HFFc6 (cell line): ENCODE measurements around the gene LPIN2. TPM values are rescaled to one million over a fixed set of nuclear protein-coding genes. Genes with fewer than 3 reads are reported as not detected.

Experiments used
- DNase-seq: peaks from one replicate; pipeline ENCODE4 v3.0.0-alpha.2; 2018
- H3K27ac Mint-ChIP-seq: 2 replicates; pipeline ENCODE4 v1.8.0; 2020; ENCODE audit warnings: mild to moderate bottlenecking, mixed read lengths
- H3K27me3 Mint-ChIP-seq: 2 replicates; pipeline ENCODE4 v1.8.0; 2021; ENCODE audit warnings: mild to moderate bottlenecking, moderate library complexity, mixed read lengths; ENCODE audit not compliant: insufficient read depth
- H3K36me3 Mint-ChIP-seq: 2 replicates; pipeline ENCODE4 v1.8.0; 2021; ENCODE audit warnings: low read depth, mixed read lengths
- H3K4me1 Mint-ChIP-seq: 2 replicates; pipeline ENCODE4 v1.8.0; 2020; ENCODE audit warnings: low read depth, mixed read lengths
- H3K4me3 Mint-ChIP-seq: 2 replicates; pipeline ENCODE4 v1.8.0; 2020; ENCODE audit warnings: mild to moderate bottlenecking, moderate library complexity, mixed read lengths
- H3K9me3 Mint-ChIP-seq: 2 replicates; pipeline ENCODE4 v1.8.0; 2020; ENCODE audit warnings: mild to moderate bottlenecking, mixed read lengths
- total RNA-seq, 6 experiments: library from RNA; stranded (reverse); fragmentation: NEBNext Ultra II Directional; extraction: Animal tissue kit (Norgen Biotek cat#: 25700); gene quantifications; 2 replicates in 1 of 6; 3 replicates in 5 of 6; pipeline ENCODE4 v1.2.3, GENCODE V29; 2021
- TF ChIP-seq, protein P1 (sequence below): fragments of 200-600 bp; sonication (generic); IDR thresholded peaks from 2 replicates; pipeline ENCODE4 v1.5.0; 2021; ENCODE audit warnings: antibody characterized with exemption, mild to moderate bottlenecking

LPIN2 gene
- total RNA-seq, 6 experiments from 2014 or later: 24.6 to 27.7 (median 26.3) TPM

- Mint-ChIP-seq H3K4me3 (no peak overlapping the region), H3K27ac (no peak overlapping the region), H3K9me3 (no peaks in the 10 kb centered on the region), H3K27me3 (no peaks in the 10 kb centered on the region; the same call in 1 of the 2 replicates), H3K36me3 (no peaks in the 10 kb centered on the region), H3K4me1 (peaks cover 7% of the 10 kb centered on the region)
- DNase-seq: no peak
- TF ChIP-seq, protein P1, sequence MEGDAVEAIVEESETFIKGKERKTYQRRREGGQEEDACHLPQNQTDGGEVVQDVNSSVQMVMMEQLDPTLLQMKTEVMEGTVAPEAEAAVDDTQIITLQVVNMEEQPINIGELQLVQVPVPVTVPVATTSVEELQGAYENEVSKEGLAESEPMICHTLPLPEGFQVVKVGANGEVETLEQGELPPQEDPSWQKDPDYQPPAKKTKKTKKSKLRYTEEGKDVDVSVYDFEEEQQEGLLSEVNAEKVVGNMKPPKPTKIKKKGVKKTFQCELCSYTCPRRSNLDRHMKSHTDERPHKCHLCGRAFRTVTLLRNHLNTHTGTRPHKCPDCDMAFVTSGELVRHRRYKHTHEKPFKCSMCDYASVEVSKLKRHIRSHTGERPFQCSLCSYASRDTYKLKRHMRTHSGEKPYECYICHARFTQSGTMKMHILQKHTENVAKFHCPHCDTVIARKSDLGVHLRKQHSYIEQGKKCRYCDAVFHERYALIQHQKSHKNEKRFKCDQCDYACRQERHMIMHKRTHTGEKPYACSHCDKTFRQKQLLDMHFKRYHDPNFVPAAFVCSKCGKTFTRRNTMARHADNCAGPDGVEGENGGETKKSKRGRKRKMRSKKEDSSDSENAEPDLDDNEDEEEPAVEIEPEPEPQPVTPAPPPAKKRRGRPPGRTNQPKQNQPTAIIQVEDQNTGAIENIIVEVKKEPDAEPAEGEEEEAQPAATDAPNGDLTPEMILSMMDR: no peak
Measured at GRCh38 chr18:3041843-3042242, 28.9 kb upstream of the LPIN2 start.

DNA sequence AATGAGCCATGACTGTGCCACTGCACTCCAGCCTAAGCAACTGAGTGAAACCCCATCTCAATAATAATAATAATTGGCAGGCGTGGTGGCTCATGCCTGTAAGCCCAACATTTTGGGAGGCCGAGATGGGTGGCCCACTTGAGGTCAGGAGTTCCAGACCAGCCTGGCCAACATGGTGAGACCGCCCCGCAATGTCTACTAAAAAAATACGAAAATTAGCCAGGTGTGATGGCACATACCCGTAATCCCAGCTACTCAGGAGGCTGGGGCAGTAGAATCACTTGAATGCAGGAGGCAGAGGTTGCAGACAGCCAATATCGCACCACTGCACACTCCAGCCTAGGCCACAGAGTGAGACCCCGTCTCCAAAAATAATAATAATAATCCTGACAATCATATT is 27.9 kb upstream of the LPIN2 start:
- H3K9me3 Mint-ChIP-seq: no peaks in the 10 kb centered on the region
- DNase-seq: no peak
- no peaks in the 10 kb centered on the region; the same call in 1 of the 2 replicates for H3K27me3 Mint-ChIP-seq
- peaks cover 7% of the 10 kb centered on the region for H3K4me1 Mint-ChIP-seq
- TF ChIP-seq, protein P1: no peak
- H3K4me3 Mint-ChIP-seq: no peak overlapping the region
- H3K36me3 Mint-ChIP-seq: no peaks in the 10 kb centered on the region
- no peak overlapping the region for H3K27ac Mint-ChIP-seq

- no peak overlapping the region for H3K27ac Mint-ChIP-seq
- peaks cover 7% of the 10 kb centered on the region for H3K4me1 Mint-ChIP-seq
- no peaks in the 10 kb centered on the region for H3K9me3 Mint-ChIP-seq
- no peak overlapping the region for H3K4me3 Mint-ChIP-seq
- DNase-seq: no peak
- H3K27me3 Mint-ChIP-seq: no peaks in the 10 kb centered on the region; the same call in 1 of the 2 replicates
- no peaks in the 10 kb centered on the region for H3K36me3 Mint-ChIP-seq
- TF ChIP-seq, protein P1: no peak
Measured at GRCh38 chr18:3040173-3040572, 27.2 kb upstream of the LPIN2 start.

DNA sequence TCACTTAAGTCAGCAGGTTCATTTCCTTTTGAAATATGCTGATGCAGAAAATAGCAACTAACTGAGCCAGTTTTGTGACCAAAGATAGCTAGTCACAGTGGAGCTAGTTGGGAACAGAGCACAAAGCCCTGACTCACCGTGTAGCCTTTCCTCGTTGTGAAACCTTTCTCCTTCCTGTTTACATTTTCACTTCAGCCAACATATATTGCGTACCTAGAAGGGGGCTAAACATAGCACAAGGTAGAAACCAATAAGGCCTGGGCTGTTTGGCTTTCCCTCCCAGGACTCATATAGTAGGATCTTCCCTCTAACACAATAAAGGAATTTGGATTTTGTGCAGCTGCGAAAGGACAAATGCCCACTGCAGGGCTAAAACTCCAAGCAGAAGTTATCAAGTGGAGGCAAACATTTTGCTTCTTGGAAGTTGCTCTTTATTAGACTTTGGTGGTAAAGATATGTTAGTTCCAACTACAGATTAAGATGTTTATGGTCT is 24.5 kb upstream of the LPIN2 start:
- H3K9me3 Mint-ChIP-seq: no peaks in the 10 kb centered on the region
- H3K36me3 Mint-ChIP-seq: no peaks in the 10 kb centered on the region
- TF ChIP-seq, protein P1: no peak
- H3K27me3 Mint-ChIP-seq: no peaks in the 10 kb centered on the region; the same call in 1 of the 2 replicates
- DNase-seq: peak; percentile 61
- H3K4me3 Mint-ChIP-seq: 0 out of 2 replicates have a peak overlapping the region, but pooled peaks have one; percentile 1
- peaks cover 7% of the 10 kb centered on the region for H3K4me1 Mint-ChIP-seq
- H3K27ac Mint-ChIP-seq: peak overlapping the region; percentile 12

- H3K36me3 Mint-ChIP-seq: no peaks in the 10 kb centered on the region
- no peak overlapping the region for H3K4me3 Mint-ChIP-seq
- TF ChIP-seq, protein P1: no peak
- DNase-seq: no peak
- H3K9me3 Mint-ChIP-seq: no peaks in the 10 kb centered on the region
- H3K27me3 Mint-ChIP-seq: no peaks in the 10 kb centered on the region; the same call in none of the 2 replicates
- H3K27ac Mint-ChIP-seq: no peak overlapping the region
- H3K4me1 Mint-ChIP-seq: peaks cover 11% of the 10 kb centered on the region
Measured at GRCh38 chr18:3036108-3036507, 23.2 kb upstream of the LPIN2 start.

GRCh38 chr18:3035635-3036034 is 22.7 kb upstream of the LPIN2 start:
- no peaks in the 10 kb centered on the region; the same call in none of the 2 replicates for H3K27me3 Mint-ChIP-seq
- DNase-seq: no peak
- no peaks in the 10 kb centered on the region for H3K36me3 Mint-ChIP-seq
- TF ChIP-seq, protein P1: no peak
- H3K4me1 Mint-ChIP-seq: peaks cover 12% of the 10 kb centered on the region
- no peak overlapping the region for H3K4me3 Mint-ChIP-seq
- H3K9me3 Mint-ChIP-seq: no peaks in the 10 kb centered on the region
- no peak overlapping the region for H3K27ac Mint-ChIP-seq
